ENCODE data around the gene CHRM3.

DNA sequence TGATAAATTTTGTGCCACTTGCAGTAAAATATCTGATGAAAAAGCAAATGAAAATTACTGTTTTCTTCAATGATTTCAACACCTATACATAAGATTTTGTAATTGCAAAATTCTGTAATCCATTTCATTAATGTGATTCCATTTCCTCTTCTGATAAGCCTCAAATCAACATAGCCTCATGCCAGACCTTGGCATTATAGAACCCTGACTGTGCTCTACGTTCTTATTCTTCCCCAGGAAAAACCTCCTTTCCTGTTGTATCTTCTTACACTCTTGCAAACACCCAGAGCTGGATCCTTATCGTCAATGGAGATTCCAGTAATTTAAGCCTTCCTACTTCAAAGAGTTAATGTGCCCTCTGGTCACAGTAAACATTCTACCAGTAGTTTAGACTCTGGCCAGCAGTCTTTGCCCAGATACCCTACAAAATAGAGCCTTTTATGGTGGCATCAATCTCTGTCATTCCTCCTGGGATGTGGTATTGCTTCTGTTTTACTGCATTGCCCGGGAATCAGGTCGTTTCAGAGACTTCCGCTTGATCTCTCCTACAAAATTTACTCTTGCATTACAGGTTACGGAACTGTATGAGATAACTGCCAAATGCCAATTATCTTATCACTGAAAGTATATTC is 48.5 kb upstream of the CHRM3 start:
- no peak for TF ChIP-seq POLR2A (IDR thresholded peaks at IDR 0.05)
- TF ChIP-seq, protein P1, sequence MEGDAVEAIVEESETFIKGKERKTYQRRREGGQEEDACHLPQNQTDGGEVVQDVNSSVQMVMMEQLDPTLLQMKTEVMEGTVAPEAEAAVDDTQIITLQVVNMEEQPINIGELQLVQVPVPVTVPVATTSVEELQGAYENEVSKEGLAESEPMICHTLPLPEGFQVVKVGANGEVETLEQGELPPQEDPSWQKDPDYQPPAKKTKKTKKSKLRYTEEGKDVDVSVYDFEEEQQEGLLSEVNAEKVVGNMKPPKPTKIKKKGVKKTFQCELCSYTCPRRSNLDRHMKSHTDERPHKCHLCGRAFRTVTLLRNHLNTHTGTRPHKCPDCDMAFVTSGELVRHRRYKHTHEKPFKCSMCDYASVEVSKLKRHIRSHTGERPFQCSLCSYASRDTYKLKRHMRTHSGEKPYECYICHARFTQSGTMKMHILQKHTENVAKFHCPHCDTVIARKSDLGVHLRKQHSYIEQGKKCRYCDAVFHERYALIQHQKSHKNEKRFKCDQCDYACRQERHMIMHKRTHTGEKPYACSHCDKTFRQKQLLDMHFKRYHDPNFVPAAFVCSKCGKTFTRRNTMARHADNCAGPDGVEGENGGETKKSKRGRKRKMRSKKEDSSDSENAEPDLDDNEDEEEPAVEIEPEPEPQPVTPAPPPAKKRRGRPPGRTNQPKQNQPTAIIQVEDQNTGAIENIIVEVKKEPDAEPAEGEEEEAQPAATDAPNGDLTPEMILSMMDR (IDR thresholded peaks at IDR 0.05): no peak

All from testis (tissue), 2 donors.